A673 (cell line): Measurements from ENCODE around the gene NCKIPSD.
"Not testable (repeated sequence)": the region's sequence is repeated elsewhere in the genome, so short reads cannot be mapped to it uniquely, and the experiment has no call there.

Source experiments
- EZH2 ChIP-seq: fragments of 200-600 bp; sonication (generic); IDR thresholded peaks from 2 replicates; pipeline ENCODE4 v1.6.1; 2017; ENCODE audit warnings: borderline replicate concordance, low read depth, mild to moderate bottlenecking, mixed read lengths, antibody characterized with exemption, low read length; ENCODE audit not compliant: poor library complexity, severe bottlenecking
- TF ChIP-seq, protein P1 (sequence below): fragments of 300-800, 200-600 bp; sonication (generic); conservative IDR thresholded peaks from 2 replicates; pipeline ENCODE4 v1.5.1; 2017; ENCODE audit warnings: low read depth, mild to moderate bottlenecking, antibody characterized with exemption, low read length, moderate library complexity, mixed read lengths

GRCh38 chr3:48733752-48734518 is 48.2 kb upstream of the NCKIPSD start:
- TF ChIP-seq, protein P1, sequence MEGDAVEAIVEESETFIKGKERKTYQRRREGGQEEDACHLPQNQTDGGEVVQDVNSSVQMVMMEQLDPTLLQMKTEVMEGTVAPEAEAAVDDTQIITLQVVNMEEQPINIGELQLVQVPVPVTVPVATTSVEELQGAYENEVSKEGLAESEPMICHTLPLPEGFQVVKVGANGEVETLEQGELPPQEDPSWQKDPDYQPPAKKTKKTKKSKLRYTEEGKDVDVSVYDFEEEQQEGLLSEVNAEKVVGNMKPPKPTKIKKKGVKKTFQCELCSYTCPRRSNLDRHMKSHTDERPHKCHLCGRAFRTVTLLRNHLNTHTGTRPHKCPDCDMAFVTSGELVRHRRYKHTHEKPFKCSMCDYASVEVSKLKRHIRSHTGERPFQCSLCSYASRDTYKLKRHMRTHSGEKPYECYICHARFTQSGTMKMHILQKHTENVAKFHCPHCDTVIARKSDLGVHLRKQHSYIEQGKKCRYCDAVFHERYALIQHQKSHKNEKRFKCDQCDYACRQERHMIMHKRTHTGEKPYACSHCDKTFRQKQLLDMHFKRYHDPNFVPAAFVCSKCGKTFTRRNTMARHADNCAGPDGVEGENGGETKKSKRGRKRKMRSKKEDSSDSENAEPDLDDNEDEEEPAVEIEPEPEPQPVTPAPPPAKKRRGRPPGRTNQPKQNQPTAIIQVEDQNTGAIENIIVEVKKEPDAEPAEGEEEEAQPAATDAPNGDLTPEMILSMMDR: not testable (repeated sequence)
- not testable (repeated sequence) for TF ChIP-seq EZH2
